Liver (tissue), 9 donors: Measurements from ENCODE around the gene KIAA1755. TPM values are rescaled to one million over a fixed set of nuclear protein-coding genes. Genes with fewer than 3 reads are reported as not detected.
A peak's percentile ranks its signal among the peaks of the same experiment; 100 is the strongest.

Source experiments
- DNase-seq: peaks from one replicate; pipeline ENCODE4 v3.0.0-alpha.2; 2017; ENCODE audit warnings: low spot score
- H3K27ac ChIP-seq, 2 donors: one replicate each; pipeline ENCODE4 v1.7.0; 2013; ENCODE audit warnings: inconsistent platforms in 2 of 2, low read length in 2 of 2, control low read depth in 1 of 2, low read depth in 1 of 2, mild to moderate bottlenecking in 1 of 2
- H3K27me3 ChIP-seq, 4 donors: one replicate each; pipeline versions ENCODE4 v1.6.1 to v1.7.0; 2013; ENCODE audit warnings: low read length in 3 of 4, inconsistent platforms in 1 of 4, mild to moderate bottlenecking in 1 of 4, moderate library complexity in 1 of 4; ENCODE audit not compliant: control insufficient read depth in 4 of 4, insufficient read depth in 4 of 4
- H3K36me3 ChIP-seq, 4 donors: one replicate each; pipeline versions ENCODE4 v1.6.1 to v1.7.0; 2013; ENCODE audit warnings: low read length in 3 of 4, mild to moderate bottlenecking in 3 of 4, low read depth in 1 of 4, moderate library complexity in 1 of 4; ENCODE audit not compliant: control insufficient read depth in 4 of 4, insufficient read depth in 3 of 4
- H3K4me1 ChIP-seq, 4 donors: one replicate each; pipeline versions ENCODE4 v1.6.1 to v1.7.0; 2013; ENCODE audit warnings: low read length in 3 of 4, mild to moderate bottlenecking in 3 of 4, moderate library complexity in 1 of 4; ENCODE audit not compliant: control insufficient read depth in 4 of 4, insufficient read depth in 4 of 4
- H3K4me3 ChIP-seq, 3 donors: one replicate each; pipeline versions ENCODE4 v1.6.1 to v1.7.0; 2013; ENCODE audit warnings: low read length in 3 of 3, control low read depth in 1 of 3, low read depth in 1 of 3, mild to moderate bottlenecking in 1 of 3
- H3K9ac ChIP-seq, 2 donors: one replicate each; pipeline ENCODE4 v1.7.0; 2013; ENCODE audit warnings: low read length in 2 of 2, mild to moderate bottlenecking in 2 of 2, moderate library complexity in 2 of 2, control low read depth in 1 of 2, low read depth in 1 of 2
- H3K9me3 ChIP-seq, 4 donors: one replicate each; pipeline versions ENCODE4 v1.6.1 to v1.7.0; 2013; ENCODE audit warnings: low read length in 3 of 4; ENCODE audit not compliant: control insufficient read depth in 4 of 4
- EGR1 ChIP-seq, 2 donors: IDR thresholded peaks; 2 replicates each; pipeline ENCODE4 v1.6.1; 2016 to 2018; ENCODE audit warnings: antibody characterized with exemption in 2 of 2, low read depth in 2 of 2
- FOXA1 ChIP-seq: IDR thresholded peaks from 2 replicates; pipeline ENCODE4 v1.6.1; 2016; ENCODE audit warnings: antibody characterized with exemption
- FOXA2 ChIP-seq: IDR thresholded peaks from 2 replicates; pipeline ENCODE4 v1.6.1; 2016; ENCODE audit warnings: antibody characterized with exemption
- GABPA ChIP-seq, 2 donors: IDR thresholded peaks in 1 of 2; conservative IDR thresholded peaks in 1 of 2; 2 replicates each; pipeline ENCODE4 v1.6.1; 2016; ENCODE audit warnings: antibody characterized with exemption in 2 of 2, mild to moderate bottlenecking in 1 of 2, moderate library complexity in 1 of 2
- HNF4A ChIP-seq, 2 donors: conservative IDR thresholded peaks; 2 replicates each; pipeline ENCODE4 v1.6.1; 2016; ENCODE audit warnings: antibody characterized with exemption in 2 of 2, mild to moderate bottlenecking in 2 of 2
- JUND ChIP-seq, 2 donors: IDR thresholded peaks; 2 replicates each; pipeline ENCODE4 v1.6.1; 2016; ENCODE audit warnings: antibody characterized with exemption in 2 of 2
- NR2F2 ChIP-seq: IDR thresholded peaks from 2 replicates; pipeline ENCODE4 v1.6.1; 2016; ENCODE audit warnings: antibody characterized with exemption
- RAD21 ChIP-seq, 2 donors: IDR thresholded peaks; 2 replicates each; pipeline ENCODE4 v1.6.1; 2016; ENCODE audit warnings: antibody characterized with exemption in 2 of 2, mild to moderate bottlenecking in 2 of 2
- RXRA ChIP-seq, 2 donors: IDR thresholded peaks; 2 replicates each; pipeline ENCODE4 v1.6.1; 2017 to 2018; ENCODE audit warnings: antibody characterized with exemption in 2 of 2, mild to moderate bottlenecking in 1 of 2
- SP1 ChIP-seq: IDR thresholded peaks from 2 replicates; pipeline ENCODE4 v1.6.1; 2018; ENCODE audit warnings: antibody characterized with exemption, mild to moderate bottlenecking
- TAF1 ChIP-seq: conservative IDR thresholded peaks from 2 replicates; pipeline ENCODE4 v1.6.1; 2016; ENCODE audit warnings: antibody characterized with exemption, mild to moderate bottlenecking
- WGBS: extraction: QIAGEN DNeasy Blood & Tissue Kit; methylation state at CpG from one replicate; pipeline ENCODE4 v1.1.7; 2013; 5-methylcytosine and 5-hydroxymethylcytosine counted together
- polyA plus RNA-seq, 2 donors: library from polyadenylated mRNA; stranded (reverse) in 1 of 2; unstranded in 1 of 2; fragments of 200-250 nt in 1 of 2; fragments of >200 nt in 1 of 2; fragmentation: Nextera tagmentation in 1 of 2; extraction: Ambion mirVana in 1 of 2; gene quantifications; one replicate each; pipeline versions ENCODE4 v1.2.1 to v1.2.3, GENCODE V29; 2013 to 2015
- total RNA-seq, 2 donors: library from RNA; depleted of rRNA; stranded (reverse); fragments of >200 nt; gene quantifications; one replicate each; pipeline ENCODE4 v1.2.3, GENCODE V29; 2014
- TF ChIP-seq, protein P1 (sequence below): fragments of 150-350 bp; IDR thresholded peaks from 2 replicates; pipeline ENCODE4 v1.5.1; 2017; ENCODE audit warnings: improper control_type of control experiment, low read depth, low read length; ENCODE audit not compliant: missing input control
- TF ChIP-seq, protein P2 (sequence below): IDR thresholded peaks from 2 replicates; pipeline ENCODE4 v1.6.1; 2016; ENCODE audit warnings: antibody characterized with exemption
- TF ChIP-seq, protein P3 (sequence below): IDR thresholded peaks from 2 replicates; pipeline ENCODE4 v1.6.1; 2016; ENCODE audit warnings: antibody characterized with exemption, mild to moderate bottlenecking
- TF ChIP-seq, protein P4 (sequence below): IDR thresholded peaks from 2 replicates; pipeline ENCODE4 v1.6.1; 2016; ENCODE audit warnings: antibody characterized with exemption
- TF ChIP-seq, protein P5 (sequence below): IDR thresholded peaks from 2 replicates; pipeline ENCODE4 v1.6.1; 2016; ENCODE audit warnings: antibody characterized with exemption
- donor health status: healthy.
- donor health status: healthy.
- donor health status: healthy.
- donor health status: healthy.
- donor health status: healthy.

The KIAA1755 gene
- total and polyA plus RNA-seq, 4 donors, result 0.09 to 1.4 (median 0.81) TPM

DNA sequence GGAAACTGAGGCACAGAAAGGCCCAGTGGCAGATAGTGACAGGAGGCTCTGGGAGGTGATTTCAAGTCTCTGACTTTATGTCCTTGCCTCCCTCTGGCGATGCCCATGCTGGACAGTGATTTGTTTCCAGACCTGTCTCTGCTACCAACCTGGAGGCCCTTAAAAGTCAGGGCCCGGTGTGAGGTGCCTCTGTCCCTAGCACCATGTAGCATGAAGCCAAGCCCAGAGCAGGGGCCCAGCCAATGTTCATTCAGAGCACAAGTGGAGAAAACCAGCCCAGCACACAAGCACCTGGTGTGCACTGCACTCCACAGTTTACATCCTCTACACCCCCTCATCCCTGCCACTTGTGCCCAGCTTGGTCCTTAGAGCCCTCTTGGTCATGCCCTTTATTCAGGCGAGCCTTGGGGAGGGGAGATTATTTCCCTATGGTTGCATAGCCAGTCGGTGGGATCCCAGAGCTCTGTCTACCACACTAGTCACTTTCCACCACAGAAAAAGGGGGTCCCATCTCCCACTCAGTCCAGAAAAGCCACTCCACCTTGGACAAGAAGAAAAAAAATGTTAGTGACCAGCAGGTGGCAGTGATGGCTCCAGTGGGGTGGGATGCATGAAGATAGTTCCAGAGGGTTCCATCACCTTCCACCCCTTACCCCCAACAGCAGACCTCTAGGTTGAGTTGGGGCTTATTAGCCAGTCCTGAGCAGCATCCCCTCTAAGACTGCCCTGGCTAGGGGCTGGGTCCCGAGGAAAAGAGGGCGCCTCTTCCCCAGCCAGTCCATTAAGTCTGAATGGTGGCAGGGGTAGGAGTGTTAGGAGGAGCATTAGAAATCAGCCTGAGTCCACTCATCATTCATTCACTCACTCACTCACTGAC, 30.9 kb downstream of the KIAA1755 start:
- TF ChIP-seq, protein P1, sequence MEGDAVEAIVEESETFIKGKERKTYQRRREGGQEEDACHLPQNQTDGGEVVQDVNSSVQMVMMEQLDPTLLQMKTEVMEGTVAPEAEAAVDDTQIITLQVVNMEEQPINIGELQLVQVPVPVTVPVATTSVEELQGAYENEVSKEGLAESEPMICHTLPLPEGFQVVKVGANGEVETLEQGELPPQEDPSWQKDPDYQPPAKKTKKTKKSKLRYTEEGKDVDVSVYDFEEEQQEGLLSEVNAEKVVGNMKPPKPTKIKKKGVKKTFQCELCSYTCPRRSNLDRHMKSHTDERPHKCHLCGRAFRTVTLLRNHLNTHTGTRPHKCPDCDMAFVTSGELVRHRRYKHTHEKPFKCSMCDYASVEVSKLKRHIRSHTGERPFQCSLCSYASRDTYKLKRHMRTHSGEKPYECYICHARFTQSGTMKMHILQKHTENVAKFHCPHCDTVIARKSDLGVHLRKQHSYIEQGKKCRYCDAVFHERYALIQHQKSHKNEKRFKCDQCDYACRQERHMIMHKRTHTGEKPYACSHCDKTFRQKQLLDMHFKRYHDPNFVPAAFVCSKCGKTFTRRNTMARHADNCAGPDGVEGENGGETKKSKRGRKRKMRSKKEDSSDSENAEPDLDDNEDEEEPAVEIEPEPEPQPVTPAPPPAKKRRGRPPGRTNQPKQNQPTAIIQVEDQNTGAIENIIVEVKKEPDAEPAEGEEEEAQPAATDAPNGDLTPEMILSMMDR, result peak; percentile 41
- TF ChIP-seq HNF4A (conservative IDR thresholded peaks at IDR 0.05) (no peak), GABPA (IDR thresholded peaks at IDR 0.05 in 1 of 2, conservative IDR thresholded peaks at IDR 0.05 in 1 of 2) (no peak), NR2F2 (no peak), SP1 (no peak), JUND (IDR thresholded peaks at IDR 0.05) (no peak), EGR1 (IDR thresholded peaks at IDR 0.05; ENCODE audit: low read depth in 2 of 2) (no peak), RXRA (IDR thresholded peaks at IDR 0.05) (no peak), TAF1 (no peak), FOXA1 (no peak), RAD21 (IDR thresholded peaks at IDR 0.05) (peak; percentile 80 to 82), FOXA2 (no peak)
- TF ChIP-seq, protein P2, sequence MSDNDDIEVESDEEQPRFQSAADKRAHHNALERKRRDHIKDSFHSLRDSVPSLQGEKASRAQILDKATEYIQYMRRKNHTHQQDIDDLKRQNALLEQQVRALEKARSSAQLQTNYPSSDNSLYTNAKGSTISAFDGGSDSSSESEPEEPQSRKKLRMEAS, result no peak
- TF ChIP-seq, protein P3, sequence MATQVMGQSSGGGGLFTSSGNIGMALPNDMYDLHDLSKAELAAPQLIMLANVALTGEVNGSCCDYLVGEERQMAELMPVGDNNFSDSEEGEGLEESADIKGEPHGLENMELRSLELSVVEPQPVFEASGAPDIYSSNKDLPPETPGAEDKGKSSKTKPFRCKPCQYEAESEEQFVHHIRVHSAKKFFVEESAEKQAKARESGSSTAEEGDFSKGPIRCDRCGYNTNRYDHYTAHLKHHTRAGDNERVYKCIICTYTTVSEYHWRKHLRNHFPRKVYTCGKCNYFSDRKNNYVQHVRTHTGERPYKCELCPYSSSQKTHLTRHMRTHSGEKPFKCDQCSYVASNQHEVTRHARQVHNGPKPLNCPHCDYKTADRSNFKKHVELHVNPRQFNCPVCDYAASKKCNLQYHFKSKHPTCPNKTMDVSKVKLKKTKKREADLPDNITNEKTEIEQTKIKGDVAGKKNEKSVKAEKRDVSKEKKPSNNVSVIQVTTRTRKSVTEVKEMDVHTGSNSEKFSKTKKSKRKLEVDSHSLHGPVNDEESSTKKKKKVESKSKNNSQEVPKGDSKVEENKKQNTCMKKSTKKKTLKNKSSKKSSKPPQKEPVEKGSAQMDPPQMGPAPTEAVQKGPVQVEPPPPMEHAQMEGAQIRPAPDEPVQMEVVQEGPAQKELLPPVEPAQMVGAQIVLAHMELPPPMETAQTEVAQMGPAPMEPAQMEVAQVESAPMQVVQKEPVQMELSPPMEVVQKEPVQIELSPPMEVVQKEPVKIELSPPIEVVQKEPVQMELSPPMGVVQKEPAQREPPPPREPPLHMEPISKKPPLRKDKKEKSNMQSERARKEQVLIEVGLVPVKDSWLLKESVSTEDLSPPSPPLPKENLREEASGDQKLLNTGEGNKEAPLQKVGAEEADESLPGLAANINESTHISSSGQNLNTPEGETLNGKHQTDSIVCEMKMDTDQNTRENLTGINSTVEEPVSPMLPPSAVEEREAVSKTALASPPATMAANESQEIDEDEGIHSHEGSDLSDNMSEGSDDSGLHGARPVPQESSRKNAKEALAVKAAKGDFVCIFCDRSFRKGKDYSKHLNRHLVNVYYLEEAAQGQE, result no peak
- TF ChIP-seq, protein P4, sequence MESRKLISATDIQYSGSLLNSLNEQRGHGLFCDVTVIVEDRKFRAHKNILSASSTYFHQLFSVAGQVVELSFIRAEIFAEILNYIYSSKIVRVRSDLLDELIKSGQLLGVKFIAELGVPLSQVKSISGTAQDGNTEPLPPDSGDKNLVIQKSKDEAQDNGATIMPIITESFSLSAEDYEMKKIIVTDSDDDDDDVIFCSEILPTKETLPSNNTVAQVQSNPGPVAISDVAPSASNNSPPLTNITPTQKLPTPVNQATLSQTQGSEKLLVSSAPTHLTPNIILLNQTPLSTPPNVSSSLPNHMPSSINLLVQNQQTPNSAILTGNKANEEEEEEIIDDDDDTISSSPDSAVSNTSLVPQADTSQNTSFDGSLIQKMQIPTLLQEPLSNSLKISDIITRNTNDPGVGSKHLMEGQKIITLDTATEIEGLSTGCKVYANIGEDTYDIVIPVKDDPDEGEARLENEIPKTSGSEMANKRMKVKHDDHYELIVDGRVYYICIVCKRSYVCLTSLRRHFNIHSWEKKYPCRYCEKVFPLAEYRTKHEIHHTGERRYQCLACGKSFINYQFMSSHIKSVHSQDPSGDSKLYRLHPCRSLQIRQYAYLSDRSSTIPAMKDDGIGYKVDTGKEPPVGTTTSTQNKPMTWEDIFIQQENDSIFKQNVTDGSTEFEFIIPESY, result no peak
- TF ChIP-seq, protein P5, sequence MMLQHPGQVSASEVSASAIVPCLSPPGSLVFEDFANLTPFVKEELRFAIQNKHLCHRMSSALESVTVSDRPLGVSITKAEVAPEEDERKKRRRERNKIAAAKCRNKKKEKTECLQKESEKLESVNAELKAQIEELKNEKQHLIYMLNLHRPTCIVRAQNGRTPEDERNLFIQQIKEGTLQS, result no peak
- no peak for DNase-seq
- no peaks in the 10 kb centered on the region for H3K4me1 ChIP-seq
- no peak overlapping the region for H3K27ac ChIP-seq
- WGBS, result 78% methylated on average over 6 of the region's 6 CpGs
- H3K4me3 ChIP-seq, result no peak overlapping the region
- H3K9ac ChIP-seq, result no peak overlapping the region
- no peaks in the 10 kb centered on the region for H3K36me3 ChIP-seq
- no peaks in the 10 kb centered on the region for H3K9me3 ChIP-seq
- H3K27me3 ChIP-seq, result no peaks in the 10 kb centered on the region
